Endodermal cell (in vitro differentiated cells): ENCODE data around the gene ONECUT3. TPM values are rescaled to one million over a fixed set of nuclear protein-coding genes. Genes with fewer than 3 reads are reported as not detected.

ENCODE experiments used
- DNase-seq: peaks from one replicate; pipeline ENCODE4 v3.0.0-alpha.2; 2017
- H3K27ac ChIP-seq: 2 replicates; pipeline ENCODE4 v1.5.1; 2013; ENCODE audit warnings: mild to moderate bottlenecking, low read depth, low read length, moderate library complexity
- H3K27me3 ChIP-seq: 2 replicates; pipeline ENCODE4 v1.6.1; 2013; ENCODE audit warnings: mild to moderate bottlenecking, low read length, moderate library complexity; ENCODE audit not compliant: insufficient read depth, control insufficient read depth, poor library complexity, severe bottlenecking
- H3K36me3 ChIP-seq: 2 replicates; pipeline ENCODE4 v1.7.0; 2013; ENCODE audit warnings: mild to moderate bottlenecking, low read length, moderate library complexity; ENCODE audit not compliant: control insufficient read depth, insufficient read depth
- H3K4me1 ChIP-seq: one replicate; pipeline ENCODE4 v1.7.0; 2013; ENCODE audit warnings: low read length; ENCODE audit not compliant: control insufficient read depth, insufficient read depth
- H3K4me3 ChIP-seq: 2 replicates; pipeline ENCODE4 v1.5.1; 2013; ENCODE audit warnings: mild to moderate bottlenecking, low read length, moderate library complexity
- H3K9ac ChIP-seq: 2 replicates; pipeline ENCODE4 v1.6.1; 2013; ENCODE audit warnings: mild to moderate bottlenecking, low read length, moderate library complexity; ENCODE audit not compliant: poor library complexity, severe bottlenecking; ENCODE audit errors: extremely low read depth
- H3K9me3 ChIP-seq: 2 replicates; pipeline ENCODE4 v1.6.1; 2013; ENCODE audit warnings: mild to moderate bottlenecking, low read length, moderate library complexity; ENCODE audit not compliant: control insufficient read depth
- H3K27ac Mint-ChIP-seq: 2 replicates; pipeline ENCODE4 v1.8.0; 2020; ENCODE audit warnings: mixed read lengths
- H3K27me3 Mint-ChIP-seq: 2 replicates; pipeline ENCODE4 v1.8.0; 2021; ENCODE audit warnings: mild to moderate bottlenecking, mixed read lengths; ENCODE audit not compliant: insufficient read depth
- H3K36me3 Mint-ChIP-seq: 2 replicates; pipeline ENCODE4 v1.8.0; 2020; ENCODE audit warnings: low read depth, mixed read lengths
- H3K4me1 Mint-ChIP-seq: 2 replicates; pipeline ENCODE4 v1.8.0; 2020; ENCODE audit warnings: mixed read lengths
- H3K4me3 Mint-ChIP-seq: 2 replicates; pipeline ENCODE4 v1.8.0; 2020; ENCODE audit warnings: mild to moderate bottlenecking, moderate library complexity, mixed read lengths
- H3K9me3 Mint-ChIP-seq: 2 replicates; pipeline ENCODE4 v1.8.0; 2020; ENCODE audit warnings: mild to moderate bottlenecking, mixed read lengths
- WGBS, 2 experiments: methylation state at CpG; one replicate each; pipeline versions ENCODE4 v1.1.5 to v1.1.7; 2013; ENCODE audit warnings: missing lambda C conversion rate in 2 of 2, mixed read lengths in 1 of 2; ENCODE audit not compliant: insufficient coverage in 1 of 2, insufficient read length in 1 of 2; 5-methylcytosine and 5-hydroxymethylcytosine counted together
- total RNA-seq, 2 donors: library from RNA; stranded (reverse); fragmentation: NEBNext Ultra II Directional in 1 of 2; extraction: Animal tissue kit (Norgen Biotek cat#: 25700) in 1 of 2; gene quantifications; 2 replicates in 1 of 2; 3 replicates in 1 of 2; pipeline ENCODE4 v1.2.1, GENCODE V29; 2021
- TF ChIP-seq, protein P1 (sequence below): fragments of 200-600 bp; sonication (generic); conservative IDR thresholded peaks from 2 replicates; pipeline ENCODE4 v1.5.0; 2021; ENCODE audit warnings: antibody characterized with exemption, mild to moderate bottlenecking

The ONECUT3 gene
- total RNA-seq, 2 donors from 2014 or later, result 0.04 TPM; not detected in 1

DNA sequence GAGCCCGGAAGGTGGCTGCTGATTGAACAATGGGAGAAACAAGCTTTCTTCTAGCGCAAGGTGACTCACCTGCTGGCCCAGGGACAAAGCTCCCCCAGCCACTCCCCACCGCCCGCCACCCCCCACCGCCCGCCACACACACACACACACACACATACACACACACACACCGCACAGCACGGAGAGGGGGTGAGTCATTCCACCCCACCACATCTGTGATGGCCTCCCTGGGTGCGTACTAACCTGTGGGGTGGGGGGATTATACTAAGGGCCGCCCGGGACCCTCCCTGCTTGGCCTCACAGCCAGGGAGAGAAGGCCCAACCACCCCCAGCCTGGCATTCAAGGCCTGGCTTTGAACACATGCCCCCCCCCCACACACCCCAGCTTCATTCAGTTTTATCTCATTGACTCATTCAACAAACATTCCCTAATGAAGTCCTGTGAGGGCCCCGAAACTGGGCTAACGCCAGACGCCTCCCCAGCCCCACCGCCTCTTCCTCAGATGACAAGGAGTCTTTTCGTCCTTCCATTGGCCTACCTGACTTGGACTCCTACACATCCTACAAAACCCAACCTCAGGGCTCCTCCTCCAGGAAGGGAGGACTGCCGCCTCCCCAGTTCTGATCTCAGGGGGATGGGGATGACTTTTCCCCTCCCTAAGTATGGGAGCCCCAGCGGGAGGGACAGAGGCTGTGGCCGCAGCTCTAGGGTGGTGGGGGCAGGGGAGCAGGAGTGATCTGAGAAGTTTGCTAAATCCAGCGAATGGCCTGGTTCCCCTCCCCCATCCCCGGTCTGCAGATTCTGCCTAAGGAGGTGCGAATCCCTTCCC, 5.8 kb upstream of the ONECUT3 start:
- H3K9me3 ChIP-seq, result no peaks in the 10 kb centered on the region
- TF ChIP-seq, protein P1, sequence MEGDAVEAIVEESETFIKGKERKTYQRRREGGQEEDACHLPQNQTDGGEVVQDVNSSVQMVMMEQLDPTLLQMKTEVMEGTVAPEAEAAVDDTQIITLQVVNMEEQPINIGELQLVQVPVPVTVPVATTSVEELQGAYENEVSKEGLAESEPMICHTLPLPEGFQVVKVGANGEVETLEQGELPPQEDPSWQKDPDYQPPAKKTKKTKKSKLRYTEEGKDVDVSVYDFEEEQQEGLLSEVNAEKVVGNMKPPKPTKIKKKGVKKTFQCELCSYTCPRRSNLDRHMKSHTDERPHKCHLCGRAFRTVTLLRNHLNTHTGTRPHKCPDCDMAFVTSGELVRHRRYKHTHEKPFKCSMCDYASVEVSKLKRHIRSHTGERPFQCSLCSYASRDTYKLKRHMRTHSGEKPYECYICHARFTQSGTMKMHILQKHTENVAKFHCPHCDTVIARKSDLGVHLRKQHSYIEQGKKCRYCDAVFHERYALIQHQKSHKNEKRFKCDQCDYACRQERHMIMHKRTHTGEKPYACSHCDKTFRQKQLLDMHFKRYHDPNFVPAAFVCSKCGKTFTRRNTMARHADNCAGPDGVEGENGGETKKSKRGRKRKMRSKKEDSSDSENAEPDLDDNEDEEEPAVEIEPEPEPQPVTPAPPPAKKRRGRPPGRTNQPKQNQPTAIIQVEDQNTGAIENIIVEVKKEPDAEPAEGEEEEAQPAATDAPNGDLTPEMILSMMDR, result no peak
- H3K27ac Mint-ChIP-seq, result no peak overlapping the region
- peak; percentile 91 for DNase-seq
- 5 to 7% methylated on average over 6 to 14 of the region's 22 CpGs for WGBS, 2 experiments
- peak overlapping the region; percentile 27 for H3K4me3 Mint-ChIP-seq
- H3K4me3 ChIP-seq, result no peak overlapping the region
- no peaks in the 10 kb centered on the region for H3K36me3 ChIP-seq
- no peaks in the 10 kb centered on the region for H3K4me1 Mint-ChIP-seq
- H3K9ac ChIP-seq, result no peak overlapping the region
- no peaks in the 10 kb centered on the region for H3K36me3 Mint-ChIP-seq
- H3K9me3 Mint-ChIP-seq, result no peaks in the 10 kb centered on the region
- H3K27me3 Mint-ChIP-seq, result peaks cover 94% of the 10 kb centered on the region
- H3K4me1 ChIP-seq, result no peaks in the 10 kb centered on the region
- peaks cover 95% of the 10 kb centered on the region for H3K27me3 ChIP-seq
- no peak overlapping the region for H3K27ac ChIP-seq

DNA sequence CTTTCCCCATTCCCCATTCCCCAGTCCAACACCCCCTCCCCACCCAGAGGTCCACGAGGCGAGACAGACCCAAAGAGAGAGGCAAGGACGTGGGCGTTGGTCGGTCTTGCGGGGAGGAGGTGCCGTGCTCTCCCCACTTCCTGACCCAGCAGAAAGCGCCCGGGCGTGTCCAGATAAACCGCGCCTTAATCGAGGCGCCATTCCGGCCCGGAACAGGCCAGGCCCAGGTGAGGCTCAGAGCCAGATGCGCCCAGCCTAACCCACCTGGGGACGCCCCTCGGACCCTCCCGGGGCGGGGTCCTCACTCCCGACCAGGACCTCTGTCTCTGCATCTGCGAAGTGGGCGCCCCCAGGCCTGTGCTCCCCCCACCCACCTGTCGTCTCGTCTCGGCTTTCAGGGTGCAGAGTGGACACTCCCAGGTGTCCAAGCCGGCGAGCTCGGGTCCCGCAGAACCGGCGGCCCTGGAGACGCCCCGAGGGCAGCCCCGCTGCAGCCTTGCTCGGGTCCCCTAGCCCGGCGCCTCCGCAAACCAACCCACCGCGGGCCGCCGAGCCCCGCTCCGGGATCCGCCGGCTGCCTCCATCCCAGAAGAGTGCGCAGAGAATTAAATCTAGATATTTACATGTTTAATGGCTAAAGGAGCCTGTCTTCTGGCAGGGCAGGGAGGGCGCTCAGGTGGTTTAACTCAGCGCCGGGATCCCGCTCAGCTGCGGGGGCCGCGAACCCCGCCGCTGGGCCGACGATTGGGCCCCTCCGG, 5.0 kb upstream of the ONECUT3 start:
- no peaks in the 10 kb centered on the region for H3K4me1 Mint-ChIP-seq
- peak overlapping the region; percentile 27 for H3K4me3 Mint-ChIP-seq
- H3K27me3 Mint-ChIP-seq, result peaks cover 94% of the 10 kb centered on the region
- WGBS, 2 experiments, result 0 to 1% methylated on average over 11 to 61 of the region's 61 CpGs
- Histone ChIP-seq H3K27me3 (peaks cover 96% of the 10 kb centered on the region), H3K9me3 (no peaks in the 10 kb centered on the region), H3K4me3 (no peak overlapping the region), H3K36me3 (no peaks in the 10 kb centered on the region), H3K27ac (no peak overlapping the region), H3K4me1 (no peaks in the 10 kb centered on the region), H3K9ac (no peak overlapping the region)
- TF ChIP-seq, protein P1, result no peak
- no peaks in the 10 kb centered on the region for H3K9me3 Mint-ChIP-seq
- no peaks in the 10 kb centered on the region for H3K36me3 Mint-ChIP-seq
- H3K27ac Mint-ChIP-seq, result no peak overlapping the region
- DNase-seq, result peak; percentile 68

DNA sequence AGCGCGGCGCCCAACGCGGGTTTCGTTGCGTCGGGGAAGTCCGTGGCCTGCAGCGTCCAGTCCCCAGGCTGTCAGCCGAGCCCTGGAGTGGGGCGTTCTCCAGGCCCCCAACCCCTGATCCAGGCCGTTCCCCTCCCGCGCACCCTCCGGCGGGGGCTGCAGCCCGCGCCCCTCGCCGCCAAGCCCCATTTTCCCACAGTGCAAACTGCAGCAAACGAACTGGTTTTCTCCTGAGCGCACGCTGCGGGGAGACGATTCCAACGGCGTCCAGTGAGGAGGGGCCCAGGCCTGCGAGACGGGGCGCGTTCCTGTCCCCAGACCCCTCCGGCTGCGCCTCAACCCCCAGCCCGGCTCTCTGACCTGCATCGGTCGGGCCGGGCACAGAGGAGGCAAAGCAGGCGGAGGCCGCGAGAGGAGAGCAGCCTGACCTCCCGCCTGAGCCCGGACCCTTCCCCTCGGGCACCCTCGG, 4.4 kb upstream of the ONECUT3 start:
- H3K4me3 Mint-ChIP-seq, result no peak overlapping the region
- H3K4me3 ChIP-seq, result no peak overlapping the region
- no peaks in the 10 kb centered on the region for H3K36me3 Mint-ChIP-seq
- H3K9me3 ChIP-seq, result no peaks in the 10 kb centered on the region
- TF ChIP-seq, protein P1, result no peak
- no peaks in the 10 kb centered on the region for H3K9me3 Mint-ChIP-seq
- H3K27ac ChIP-seq, result no peak overlapping the region
- H3K36me3 ChIP-seq, result no peaks in the 10 kb centered on the region
- no peak overlapping the region for H3K27ac Mint-ChIP-seq
- H3K4me1 Mint-ChIP-seq, result no peaks in the 10 kb centered on the region
- H3K27me3 Mint-ChIP-seq, result peaks cover 88% of the 10 kb centered on the region
- WGBS, 2 experiments, result 2 to 3% methylated on average over 22 to 45 of the region's 45 CpGs
- peak; percentile 69 for DNase-seq
- H3K4me1 ChIP-seq, result no peaks in the 10 kb centered on the region
- H3K27me3 ChIP-seq, result peaks cover 94% of the 10 kb centered on the region
- no peak overlapping the region for H3K9ac ChIP-seq
